Measurements from ENCODE around the gene PWP1.

PWP1 gene

GRCh38 chr12:107681455-107681835 is 4.2 kb upstream of the PWP1 start:
- TF ChIP-seq CTCF (IDR thresholded peaks at IDR 0.05; ENCODE audit: borderline replicate concordance, extremely low read depth, low read length, poor library complexity, severe bottlenecking): no peak
- TF ChIP-seq EZH2 (IDR thresholded peaks at IDR 0.05; ENCODE audit: borderline replicate concordance, low read depth, low read length, severe bottlenecking): no peak
- DNase-seq (no peak), ATAC-seq (ENCODE audit: insufficient read depth, low read depth) (no peak)
- H3K4me1 ChIP-seq (ENCODE audit: insufficient read depth, low read length): peaks cover 12% of the 10 kb centered on the region
- H3K9ac ChIP-seq (ENCODE audit: low read depth, low read length): no peak overlapping the region
- H3K9me3 ChIP-seq (ENCODE audit: insufficient read depth, low read length, severe bottlenecking): no peaks in the 10 kb centered on the region
- no peaks in the 10 kb centered on the region for H4K20me1 ChIP-seq (ENCODE audit: insufficient read depth, low read length)
- H3K79me2 ChIP-seq (ENCODE audit: insufficient read depth, low read length): peaks cover 9% of the 10 kb centered on the region
- no peak overlapping the region for H3K27ac ChIP-seq (ENCODE audit: low read length)
- H3K27me3 ChIP-seq (ENCODE audit: insufficient read depth, low read length, poor library complexity): peaks cover 13% of the 10 kb centered on the region
- no peak overlapping the region for H3K4me3 ChIP-seq (ENCODE audit: low read depth in 1 of 2, low read length in 2 of 2)
- no peak overlapping the region; the same call in 1 of the 2 replicates for H2AFZ ChIP-seq (ENCODE audit: low read depth, low read length)
- H3K4me2 ChIP-seq (ENCODE audit: insufficient read depth, low read length): no peak overlapping the region
- H3K36me3 ChIP-seq (ENCODE audit: insufficient read depth, low read length): no peaks in the 10 kb centered on the region

GRCh38 chr12:107681836-107682820 is 3.5 kb upstream of the PWP1 start:
- H3K9me3 ChIP-seq (ENCODE audit: insufficient read depth, low read length, severe bottlenecking): no peaks in the 10 kb centered on the region
- H3K4me2 ChIP-seq (ENCODE audit: insufficient read depth, low read length): no peak overlapping the region
- H4K20me1 ChIP-seq (ENCODE audit: insufficient read depth, low read length): no peaks in the 10 kb centered on the region
- peaks cover 15% of the 10 kb centered on the region for H3K79me2 ChIP-seq (ENCODE audit: insufficient read depth, low read length)
- no peak overlapping the region; the same call in 1 of the 2 replicates for H2AFZ ChIP-seq (ENCODE audit: low read depth, low read length)
- TF ChIP-seq EZH2 (IDR thresholded peaks at IDR 0.05; ENCODE audit: borderline replicate concordance, low read depth, low read length, severe bottlenecking): no peak
- TF ChIP-seq CTCF (IDR thresholded peaks at IDR 0.05; ENCODE audit: borderline replicate concordance, extremely low read depth, low read length, poor library complexity, severe bottlenecking): no peak
- DNase-seq (no peak), ATAC-seq (ENCODE audit: insufficient read depth, low read depth) (no peak)
- H3K4me1 ChIP-seq (ENCODE audit: insufficient read depth, low read length): peaks cover 19% of the 10 kb centered on the region
- H3K27me3 ChIP-seq (ENCODE audit: insufficient read depth, low read length, poor library complexity): peaks cover 13% of the 10 kb centered on the region
- H3K4me3 ChIP-seq (ENCODE audit: low read depth in 1 of 2, low read length in 2 of 2): no peak overlapping the region
- H3K36me3 ChIP-seq (ENCODE audit: insufficient read depth, low read length): no peaks in the 10 kb centered on the region
- H3K27ac ChIP-seq (ENCODE audit: low read length): no peak overlapping the region
- H3K9ac ChIP-seq (ENCODE audit: low read depth, low read length): no peak overlapping the region

GRCh38 chr12:107684029-107684795 is 1.4 kb upstream of the PWP1 start:
- peak overlapping the region; percentile 95 for H2AFZ ChIP-seq (ENCODE audit: low read depth, low read length)
- no peaks in the 10 kb centered on the region for H4K20me1 ChIP-seq (ENCODE audit: insufficient read depth, low read length)

More at GRCh38 chr12:107684029-107684795, 1.4 kb upstream of the PWP1 start:
- Histone ChIP-seq H3K4me3 (ENCODE audit: low read depth in 1 of 2, low read length in 2 of 2) (peak overlapping the region in 1 of 2 experiments; percentile 86; a peak in 2 of 4 replicates), H3K36me3 (ENCODE audit: insufficient read depth, low read length) (peaks cover 11% of the 10 kb centered on the region), H3K4me1 (ENCODE audit: insufficient read depth, low read length) (peaks cover 25% of the 10 kb centered on the region), H3K9me3 (ENCODE audit: insufficient read depth, low read length, severe bottlenecking) (no peaks in the 10 kb centered on the region), H3K79me2 (ENCODE audit: insufficient read depth, low read length) (peaks cover 29% of the 10 kb centered on the region), H3K27ac (ENCODE audit: low read length) (peak overlapping the region; percentile 67; the same call in 1 of the 2 replicates), H3K4me2 (ENCODE audit: insufficient read depth, low read length) (peak overlapping the region; percentile 72), H3K27me3 (ENCODE audit: insufficient read depth, low read length, poor library complexity) (peaks cover 4% of the 10 kb centered on the region), H3K9ac (ENCODE audit: low read depth, low read length) (peak overlapping the region; percentile 72; the same call in 1 of the 2 replicates)
- TF ChIP-seq EZH2 (IDR thresholded peaks at IDR 0.05; ENCODE audit: borderline replicate concordance, low read depth, low read length, severe bottlenecking) (no peak), CTCF (IDR thresholded peaks at IDR 0.05; ENCODE audit: borderline replicate concordance, extremely low read depth, low read length, poor library complexity, severe bottlenecking) (no peak)
- no peak for ATAC-seq (ENCODE audit: insufficient read depth, low read depth)
- DNase-seq: no peak
